K562 (cell line): ENCODE results near the gene INCA1.

Experiments used
- CHD2 ChIP-seq: IDR thresholded peaks from 2 replicates; pipeline ENCODE4 v1.6.1; 2011; ENCODE audit warnings: low read depth, low read length
- MTA1 ChIP-seq: fragments of 450-650 bp; IDR thresholded peaks from 2 replicates; pipeline ENCODE4 v1.6.1; 2017; ENCODE audit warnings: borderline replicate concordance
- NFIX ChIP-seq: fragments of 250-450 bp; sonication (Bioruptor Pico); IDR thresholded peaks from 2 replicates; pipeline ENCODE4 v1.4.0; 2020; ENCODE audit warnings: low read depth, mild to moderate bottlenecking, moderate library complexity
- NR2C1 ChIP-seq, 2 experiments: fragments of 450-650 bp; IDR thresholded peaks; 2 replicates each; pipeline ENCODE4 v1.6.1; 2017; ENCODE audit warnings: mild to moderate bottlenecking in 2 of 2, antibody characterized with exemption in 1 of 2, inconsistent platforms in 1 of 2, missing compliant biosample characterization in 1 of 2, missing genetic modification characterization in 1 of 2
- ZBTB11 ChIP-seq, 3 experiments: fragments of 200-800 bp in 1 of 3; fragments of 250-450 bp in 1 of 3; fragments of 450-650 bp in 1 of 3; sonication (Bioruptor Pico) in 1 of 3; sonication (Bioruptor generic) in 1 of 3; formaldehyde crosslinking in 1 of 3; IDR thresholded peaks; 2 replicates each; pipeline versions ENCODE4 v1.6.1 to v1.8.0; 2016 to 2022; ENCODE audit warnings: mild to moderate bottlenecking in 2 of 3, missing genetic modification characterization in 2 of 3, missing compliant biosample characterization in 1 of 3, moderate library complexity in 1 of 3

- TF ChIP-seq NR2C1 (IDR thresholded peaks at IDR 0.05): no peak
- no peak for TF ChIP-seq NR2C1 (tag; IDR thresholded peaks at IDR 0.05)
- TF ChIP-seq ZBTB11 (CRISPR knock-in tag; IDR thresholded peaks at IDR 0.05): no peak
- no peak for TF ChIP-seq MTA1
- no peak for TF ChIP-seq CHD2
- TF ChIP-seq NFIX (CRISPR knock-in tag): no peak
These were observed 45.8 kb downstream of the INCA1 start for GRCh38 chr17:4951486-4951885.
